Measurements from ENCODE around the gene ZFP30. TPM values are rescaled to one million over a fixed set of nuclear protein-coding genes. Genes with fewer than 3 reads are reported as not detected.
A peak's percentile ranks its signal among the peaks of the same experiment; 100 is the strongest.

The ZFP30 gene
- total and polyA plus RNA-seq, 2 donors from 2014 or later = 3.0 to 15.5 TPM

DNA sequence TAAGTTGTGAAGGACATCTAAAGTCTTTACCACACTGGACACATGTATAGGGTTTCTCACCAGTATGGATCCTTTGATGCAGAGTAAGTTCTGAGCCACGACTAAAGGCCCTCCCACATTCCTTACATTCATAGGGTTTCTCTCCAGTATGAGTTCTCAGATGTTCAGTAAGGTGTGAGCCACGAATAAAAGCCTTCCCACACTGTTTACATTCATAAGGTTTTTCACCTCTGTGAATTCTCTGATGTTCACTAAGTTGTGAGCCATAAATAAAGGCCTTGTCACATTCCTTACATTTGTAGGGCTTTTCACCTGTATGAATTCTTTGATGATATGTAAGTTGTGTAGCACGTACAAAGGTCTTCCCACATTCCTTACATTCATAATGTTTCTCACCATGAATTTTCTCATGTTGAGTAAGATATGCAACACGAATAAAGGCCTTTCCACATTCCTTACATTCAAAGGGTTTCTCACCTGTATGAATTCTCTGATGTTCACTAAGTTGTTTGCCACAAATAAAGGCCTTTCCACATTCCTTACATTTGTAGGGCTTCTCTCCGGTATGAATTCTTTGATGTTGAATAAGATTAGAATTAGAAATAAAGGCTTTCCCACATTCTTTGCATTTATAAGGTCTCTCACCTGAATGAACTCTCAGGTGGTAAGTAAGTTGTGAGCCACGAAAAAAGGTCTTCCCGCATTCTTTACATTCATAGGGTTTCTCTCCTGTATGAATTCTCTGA is 90.5 kb downstream of the ZFP30 start:
- no peak overlapping the region for H3K27ac ChIP-seq (ENCODE audit: low read depth in 2 of 2, low read length in 2 of 2)
- peaks cover 11 to 36% (median 16%) of the 10 kb centered on the region in 3 donors for H3K36me3 ChIP-seq (ENCODE audit: control insufficient read depth in 2 of 3, insufficient read depth in 3 of 3, low read length in 3 of 3)
- H3K9ac ChIP-seq (ENCODE audit: low read length in 3 of 3) = no peak overlapping the region
- H3K9me3 ChIP-seq (ENCODE audit: control insufficient read depth in 2 of 3, insufficient read depth in 1 of 3, low read length in 3 of 3) = peaks cover 9 to 91% (median 79%) of the 10 kb centered on the region in 3 donors
- no peak for FAIRE-seq
- H3K4me3 ChIP-seq (ENCODE audit: low read length in 3 of 3) = peak overlapping the region in 1 of 3 donors; percentile 23
- no peak for DNase-seq
- TF ChIP-seq, protein P1, sequence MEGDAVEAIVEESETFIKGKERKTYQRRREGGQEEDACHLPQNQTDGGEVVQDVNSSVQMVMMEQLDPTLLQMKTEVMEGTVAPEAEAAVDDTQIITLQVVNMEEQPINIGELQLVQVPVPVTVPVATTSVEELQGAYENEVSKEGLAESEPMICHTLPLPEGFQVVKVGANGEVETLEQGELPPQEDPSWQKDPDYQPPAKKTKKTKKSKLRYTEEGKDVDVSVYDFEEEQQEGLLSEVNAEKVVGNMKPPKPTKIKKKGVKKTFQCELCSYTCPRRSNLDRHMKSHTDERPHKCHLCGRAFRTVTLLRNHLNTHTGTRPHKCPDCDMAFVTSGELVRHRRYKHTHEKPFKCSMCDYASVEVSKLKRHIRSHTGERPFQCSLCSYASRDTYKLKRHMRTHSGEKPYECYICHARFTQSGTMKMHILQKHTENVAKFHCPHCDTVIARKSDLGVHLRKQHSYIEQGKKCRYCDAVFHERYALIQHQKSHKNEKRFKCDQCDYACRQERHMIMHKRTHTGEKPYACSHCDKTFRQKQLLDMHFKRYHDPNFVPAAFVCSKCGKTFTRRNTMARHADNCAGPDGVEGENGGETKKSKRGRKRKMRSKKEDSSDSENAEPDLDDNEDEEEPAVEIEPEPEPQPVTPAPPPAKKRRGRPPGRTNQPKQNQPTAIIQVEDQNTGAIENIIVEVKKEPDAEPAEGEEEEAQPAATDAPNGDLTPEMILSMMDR (IDR thresholded peaks at IDR 0.05; ENCODE audit: borderline replicate concordance, extremely low read depth, insufficient read depth) = no peak
- H3K27me3 ChIP-seq (ENCODE audit: control insufficient read depth, insufficient read depth, low read length) = no peaks in the 10 kb centered on the region
- intact Hi-C loops (cut with DNase I) = no loop called here
- no peaks in the 10 kb centered on the region for H3K4me1 ChIP-seq (ENCODE audit: control insufficient read depth in 2 of 3, insufficient read depth in 2 of 3, low read depth in 1 of 3, low read length in 3 of 3)

Other genes with a start within 250 kb of the ZFP30 start
- 6.9 TPM for gene ZNF569, start 188.0 kb downstream of the ZFP30 start, total RNA-seq
- gene ZNF569, start 188.0 kb downstream of the ZFP30 start, polyA plus RNA-seq (ENCODE audit: insufficient read depth, low read depth, low replicate concordance) = 2.7 TPM
- 8.2 TPM for gene ZNF570, start 186.1 kb downstream of the ZFP30 start, total RNA-seq
- gene ZNF570, start 186.1 kb downstream of the ZFP30 start, polyA plus RNA-seq (ENCODE audit: insufficient read depth, low read depth, low replicate concordance) = 2.4 TPM
- 12.9 TPM for gene ZNF793, start 148.5 kb downstream of the ZFP30 start, total RNA-seq
- gene ZNF793, start 148.5 kb downstream of the ZFP30 start, polyA plus RNA-seq (ENCODE audit: insufficient read depth, low read depth, low replicate concordance) = 4.3 TPM
- gene ZNF571, start 60.7 kb downstream of the ZFP30 start, total RNA-seq = 8.1 TPM
- gene ZNF571, start 60.7 kb downstream of the ZFP30 start, polyA plus RNA-seq (ENCODE audit: insufficient read depth, low read depth, low replicate concordance) = 4.0 TPM
- gene ZNF540, start 60.6 kb downstream of the ZFP30 start, total RNA-seq = 8.4 TPM
- gene ZNF540, start 60.6 kb downstream of the ZFP30 start, polyA plus RNA-seq (ENCODE audit: insufficient read depth, low read depth, low replicate concordance) = 5.4 TPM
- gene ZNF607, start 64.3 kb upstream of the ZFP30 start, total RNA-seq = 9.9 TPM
- 4.0 TPM for gene ZNF607, start 64.3 kb upstream of the ZFP30 start, polyA plus RNA-seq (ENCODE audit: insufficient read depth, low read depth, low replicate concordance)
- 12.2 TPM for gene ZNF573, start 124.1 kb upstream of the ZFP30 start, total RNA-seq
- 1.5 TPM for gene ZNF573, start 124.1 kb upstream of the ZFP30 start, polyA plus RNA-seq (ENCODE audit: insufficient read depth, low read depth, low replicate concordance)